Natural killer cell (primary cell): ENCODE results near the gene SHC2. TPM values are rescaled to one million over a fixed set of nuclear protein-coding genes. Genes with fewer than 3 reads are reported as not detected.

Experiments used
- ATAC-seq, 3 donors: fragments of 150-1000 bp in 2 of 3; fragments of 200-7000 bp in 1 of 3; cut with Tn5 transposase; 1 replicate in 1 of 3; 2 replicates in 2 of 3; pipeline ENCODE4 v1.10.0; 2021; ENCODE audit warnings: mild to moderate bottlenecking in 2 of 3, moderate library complexity in 2 of 3
- DNase-seq, 2 donors: peaks; one replicate each; pipeline versions ENCODE4 v3.0.0 to v3.0.0-alpha.2; 2013 to 2021; ENCODE audit warnings: mixed read lengths in 1 of 2
- H3K27ac ChIP-seq: one replicate; pipeline ENCODE4 v1.5.1; 2013; ENCODE audit warnings: mild to moderate bottlenecking, low read length
- H3K27me3 ChIP-seq: one replicate; pipeline ENCODE4 v1.6.1; 2013; ENCODE audit warnings: low read length; ENCODE audit not compliant: control insufficient read depth, insufficient read depth
- H3K36me3 ChIP-seq: one replicate; pipeline ENCODE4 v1.6.1; 2013; ENCODE audit warnings: low read length; ENCODE audit not compliant: control insufficient read depth, insufficient read depth
- H3K4me1 ChIP-seq: one replicate; pipeline ENCODE4 v1.6.1; 2013; ENCODE audit warnings: low read length; ENCODE audit not compliant: control insufficient read depth, insufficient read depth
- H3K4me3 ChIP-seq: one replicate; pipeline ENCODE4 v1.5.1; 2013; ENCODE audit warnings: low read length
- H3K9me3 ChIP-seq: one replicate; pipeline ENCODE4 v1.6.1; 2013; ENCODE audit warnings: low read length; ENCODE audit not compliant: control insufficient read depth, insufficient read depth
- H3K27ac Mint-ChIP-seq, 2 donors: one replicate each; pipeline ENCODE4 v1.8.0; 2022; ENCODE audit warnings: mild to moderate bottlenecking in 2 of 2, mixed read lengths in 2 of 2, moderate library complexity in 1 of 2
- H3K27me3 Mint-ChIP-seq, 2 donors: one replicate each; pipeline ENCODE4 v1.8.0; 2022; ENCODE audit warnings: low read depth in 2 of 2, mixed read lengths in 2 of 2
- H3K36me3 Mint-ChIP-seq: one replicate; pipeline ENCODE4 v1.8.0; 2022; ENCODE audit warnings: mixed read lengths
- H3K4me1 Mint-ChIP-seq, 2 donors: one replicate each; pipeline ENCODE4 v1.8.0; 2022; ENCODE audit warnings: mixed read lengths in 2 of 2
- H3K4me3 Mint-ChIP-seq: one replicate; pipeline ENCODE4 v1.8.0; 2022; ENCODE audit warnings: mild to moderate bottlenecking, moderate library complexity, mixed read lengths
- H3K9me3 Mint-ChIP-seq, 2 donors: one replicate each; pipeline ENCODE4 v1.8.0; 2022; ENCODE audit warnings: mixed read lengths in 2 of 2
- WGBS: methylation state at CpG from one replicate; pipeline ENCODE4 v1.1.7; 2013; ENCODE audit warnings: missing lambda C conversion rate; ENCODE audit not compliant: insufficient coverage; 5-methylcytosine and 5-hydroxymethylcytosine counted together
- intact Hi-C: fragments of 100-400 bp; cut with micrococcal nuclease; formaldehyde crosslinking; loops from one replicate; pipeline ENCODE4 v1.14.2; 2022
- total RNA-seq, 4 donors: library from RNA; stranded (reverse); fragments of 120-200 nt in 1 of 4; gene quantifications; one replicate each; pipeline versions ENCODE4 v1.2.3 to v1.2.4, GENCODE V29; 2013 to 2022
- TF ChIP-seq, protein P1 (sequence below): fragments of 200-600 bp; IDR thresholded peaks from one replicate; pipeline ENCODE4 v1.8.0; 2022; ENCODE audit warnings: antibody characterized with exemption

SHC2 gene
- total RNA-seq, 3 donors from 2014 or later (not counting 1 experiment from before 2014, with no cell fraction given) = 0.75 TPM; not detected in 2

DNA sequence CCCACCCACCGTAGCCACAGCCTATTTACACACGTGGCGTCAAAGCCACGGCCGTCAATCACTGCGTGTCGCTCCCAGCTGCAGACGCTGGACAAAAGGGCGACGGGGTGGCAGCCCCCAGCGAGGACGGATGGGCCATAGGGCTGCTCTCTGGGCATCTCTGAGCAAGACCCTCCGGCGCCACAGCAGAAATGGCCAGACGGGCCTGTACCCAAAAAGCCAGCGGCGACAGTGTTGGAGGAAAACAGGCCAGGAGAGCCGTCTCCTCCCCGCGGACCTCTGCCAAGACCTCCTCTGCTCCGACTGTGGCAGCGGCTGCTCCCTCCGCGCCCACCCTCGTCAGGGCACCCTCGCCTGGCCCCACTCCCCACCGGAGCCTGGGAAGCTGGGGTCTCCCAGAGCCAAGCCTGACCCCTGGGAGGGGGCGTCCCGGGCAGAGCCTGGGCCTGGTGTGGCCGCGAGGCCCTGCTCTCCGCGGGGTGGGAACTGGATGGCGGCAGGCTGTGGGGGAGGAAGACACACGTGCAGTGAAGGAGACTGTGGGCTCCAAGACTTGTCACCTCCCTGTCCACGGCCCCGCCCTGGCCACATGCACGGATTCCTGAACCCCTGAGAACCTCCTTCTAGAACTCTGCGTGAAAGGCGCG, 54.6 kb downstream of the SHC2 start:
- intact Hi-C loops = no loop called here
- no peak overlapping the region for H3K4me3 Mint-ChIP-seq

DNA sequence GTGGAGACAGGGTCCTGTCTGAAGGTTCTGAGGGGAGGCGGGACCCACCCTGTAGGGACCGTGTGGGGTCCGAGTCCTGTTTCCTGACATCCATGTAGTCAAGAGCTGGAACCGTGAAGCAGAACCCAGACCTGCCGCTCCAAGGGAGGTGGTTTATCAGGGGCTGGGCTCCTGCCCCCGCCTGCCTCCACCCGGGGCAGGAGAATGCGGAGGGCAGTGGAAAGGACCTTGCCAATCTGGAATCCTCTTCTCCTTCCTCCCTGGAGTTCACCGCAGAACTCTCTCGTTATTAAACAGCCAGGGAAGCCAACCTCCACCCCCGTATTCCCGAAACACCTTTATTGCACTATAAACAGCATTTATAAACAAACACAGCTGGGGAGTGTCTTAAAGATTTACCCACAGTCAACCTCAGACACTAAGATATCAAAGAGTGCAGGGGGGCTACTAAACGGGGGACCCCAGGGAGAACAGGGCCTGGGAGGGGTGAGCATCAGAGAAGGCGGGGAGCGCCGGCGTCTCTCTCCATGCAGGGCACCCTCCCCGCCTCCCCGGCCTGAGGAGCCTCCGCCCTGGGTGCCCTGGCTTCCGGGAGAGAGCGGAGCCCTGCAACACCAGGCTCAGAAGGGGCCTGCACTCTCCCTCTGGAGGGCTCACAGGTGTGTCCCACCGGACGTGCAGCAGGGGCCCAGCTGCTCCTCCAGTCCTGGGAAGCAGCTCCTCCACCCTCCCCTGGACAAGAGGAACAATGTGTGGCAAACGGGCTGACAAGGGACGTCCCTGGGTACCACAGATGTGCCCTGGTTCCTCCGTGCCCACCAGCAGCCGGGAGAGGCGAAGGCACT, 55.5 kb downstream of the SHC2 start:
- no peak overlapping the region for H3K27ac ChIP-seq
- no peak for ATAC-seq
- Mint-ChIP-seq H3K27me3 (peaks cover 8 to 11% of the 10 kb centered on the region in 2 donors), H3K27ac (no peak overlapping the region), H3K4me1 (peaks cover 5 to 7% of the 10 kb centered on the region in 2 donors), H3K4me3 (no peak overlapping the region), H3K36me3 (no peaks in the 10 kb centered on the region), H3K9me3 (no peaks in the 10 kb centered on the region)
- TF ChIP-seq, protein P1, sequence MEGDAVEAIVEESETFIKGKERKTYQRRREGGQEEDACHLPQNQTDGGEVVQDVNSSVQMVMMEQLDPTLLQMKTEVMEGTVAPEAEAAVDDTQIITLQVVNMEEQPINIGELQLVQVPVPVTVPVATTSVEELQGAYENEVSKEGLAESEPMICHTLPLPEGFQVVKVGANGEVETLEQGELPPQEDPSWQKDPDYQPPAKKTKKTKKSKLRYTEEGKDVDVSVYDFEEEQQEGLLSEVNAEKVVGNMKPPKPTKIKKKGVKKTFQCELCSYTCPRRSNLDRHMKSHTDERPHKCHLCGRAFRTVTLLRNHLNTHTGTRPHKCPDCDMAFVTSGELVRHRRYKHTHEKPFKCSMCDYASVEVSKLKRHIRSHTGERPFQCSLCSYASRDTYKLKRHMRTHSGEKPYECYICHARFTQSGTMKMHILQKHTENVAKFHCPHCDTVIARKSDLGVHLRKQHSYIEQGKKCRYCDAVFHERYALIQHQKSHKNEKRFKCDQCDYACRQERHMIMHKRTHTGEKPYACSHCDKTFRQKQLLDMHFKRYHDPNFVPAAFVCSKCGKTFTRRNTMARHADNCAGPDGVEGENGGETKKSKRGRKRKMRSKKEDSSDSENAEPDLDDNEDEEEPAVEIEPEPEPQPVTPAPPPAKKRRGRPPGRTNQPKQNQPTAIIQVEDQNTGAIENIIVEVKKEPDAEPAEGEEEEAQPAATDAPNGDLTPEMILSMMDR = no peak
- no peak overlapping the region for H3K4me3 ChIP-seq
- no peaks in the 10 kb centered on the region for H3K9me3 ChIP-seq
- H3K4me1 ChIP-seq = peaks cover 14% of the 10 kb centered on the region
- DNase-seq = no peak
- 45% methylated on average over 29 of the region's 29 CpGs for WGBS
- intact Hi-C loops = no loop called here
- H3K36me3 ChIP-seq = no peaks in the 10 kb centered on the region
- peaks cover 20% of the 10 kb centered on the region for H3K27me3 ChIP-seq

More for the DNA sequence above, 54.6 kb downstream of the SHC2 start:
- Histone ChIP-seq H3K4me1 (peaks cover 14% of the 10 kb centered on the region), H3K36me3 (no peaks in the 10 kb centered on the region), H3K27ac (no peak overlapping the region), H3K9me3 (no peaks in the 10 kb centered on the region), H3K27me3 (peaks cover 20% of the 10 kb centered on the region), H3K4me3 (no peak overlapping the region)
- Mint-ChIP-seq H3K9me3 (no peaks in the 10 kb centered on the region), H3K36me3 (no peaks in the 10 kb centered on the region), H3K27ac (no peak overlapping the region), H3K27me3 (peaks cover 8 to 11% of the 10 kb centered on the region in 2 donors), H3K4me1 (peaks cover 5 to 7% of the 10 kb centered on the region in 2 donors)
- no peak for DNase-seq
- 64% methylated on average over 41 of the region's 41 CpGs for WGBS
- ATAC-seq = no peak
- TF ChIP-seq, protein P1 = no peak

DNA sequence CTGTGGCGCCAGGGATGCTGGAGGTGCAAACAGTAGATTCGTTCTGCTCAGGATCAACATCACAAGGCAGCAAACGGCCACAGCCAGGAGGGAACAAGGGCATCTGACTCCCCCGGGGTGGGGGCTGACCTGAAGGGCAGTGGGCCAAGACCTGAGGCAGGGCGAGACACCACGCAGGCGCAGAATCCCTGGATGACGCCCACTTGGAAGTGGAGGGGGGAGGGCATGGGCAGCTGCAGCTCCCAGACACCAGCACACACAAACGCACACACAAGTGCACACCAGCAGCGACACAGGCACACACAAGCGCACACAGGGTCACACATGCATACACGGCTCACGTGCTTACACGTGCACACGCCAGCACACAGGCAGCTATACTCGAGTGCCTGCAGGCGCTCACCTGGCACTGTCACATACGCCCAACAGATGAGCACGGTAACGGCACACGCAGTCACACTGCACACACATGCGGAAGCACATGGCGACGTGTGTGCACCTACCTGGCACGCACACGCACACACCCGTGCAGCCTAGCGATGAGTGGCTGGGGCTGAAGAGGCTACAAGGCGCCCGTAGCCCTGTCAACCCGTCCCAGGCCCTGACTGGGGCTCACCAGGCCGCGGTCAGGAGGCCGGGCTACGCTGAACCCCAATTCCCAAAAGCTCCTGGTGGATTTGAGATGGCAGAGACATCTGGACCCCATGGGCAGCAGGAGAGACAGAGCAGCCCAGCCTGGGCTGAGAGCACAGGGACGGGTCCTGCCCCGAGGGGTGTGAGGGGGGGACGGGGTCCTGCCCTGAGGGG, 57.4 kb downstream of the SHC2 start:
- Mint-ChIP-seq H3K4me1 (no peaks in the 10 kb centered on the region), H3K27me3 (peaks cover 0 to 5% of the 10 kb centered on the region in 2 donors), H3K27ac (no peak overlapping the region), H3K36me3 (no peaks in the 10 kb centered on the region), H3K4me3 (no peak overlapping the region), H3K9me3 (no peaks in the 10 kb centered on the region)
- ATAC-seq = no peak
- peaks cover 8% of the 10 kb centered on the region for H3K27me3 ChIP-seq
- H3K36me3 ChIP-seq = no peaks in the 10 kb centered on the region
- TF ChIP-seq, protein P1 = no peak
- 87% methylated on average over 35 of the region's 38 CpGs for WGBS
- H3K9me3 ChIP-seq = no peaks in the 10 kb centered on the region
- peaks cover 4% of the 10 kb centered on the region for H3K4me1 ChIP-seq
- intact Hi-C loops = no loop called here
- no peak for DNase-seq
- H3K27ac ChIP-seq = no peak overlapping the region
- H3K4me3 ChIP-seq = no peak overlapping the region
